T1000 (cell line): ENCODE measurements around the gene SLC39A13.

Experiments
- DNase-seq: peaks from one replicate; lab custom pipeline; 2025; ENCODE audit warnings: mixed read lengths; lab: John Stamatoyannopoulos, UW

The SLC39A13 gene

GRCh38 chr11:47384498-47384897 is 23.9 kb upstream of the SLC39A13 start:
- no peak for DNase-seq

DNA sequence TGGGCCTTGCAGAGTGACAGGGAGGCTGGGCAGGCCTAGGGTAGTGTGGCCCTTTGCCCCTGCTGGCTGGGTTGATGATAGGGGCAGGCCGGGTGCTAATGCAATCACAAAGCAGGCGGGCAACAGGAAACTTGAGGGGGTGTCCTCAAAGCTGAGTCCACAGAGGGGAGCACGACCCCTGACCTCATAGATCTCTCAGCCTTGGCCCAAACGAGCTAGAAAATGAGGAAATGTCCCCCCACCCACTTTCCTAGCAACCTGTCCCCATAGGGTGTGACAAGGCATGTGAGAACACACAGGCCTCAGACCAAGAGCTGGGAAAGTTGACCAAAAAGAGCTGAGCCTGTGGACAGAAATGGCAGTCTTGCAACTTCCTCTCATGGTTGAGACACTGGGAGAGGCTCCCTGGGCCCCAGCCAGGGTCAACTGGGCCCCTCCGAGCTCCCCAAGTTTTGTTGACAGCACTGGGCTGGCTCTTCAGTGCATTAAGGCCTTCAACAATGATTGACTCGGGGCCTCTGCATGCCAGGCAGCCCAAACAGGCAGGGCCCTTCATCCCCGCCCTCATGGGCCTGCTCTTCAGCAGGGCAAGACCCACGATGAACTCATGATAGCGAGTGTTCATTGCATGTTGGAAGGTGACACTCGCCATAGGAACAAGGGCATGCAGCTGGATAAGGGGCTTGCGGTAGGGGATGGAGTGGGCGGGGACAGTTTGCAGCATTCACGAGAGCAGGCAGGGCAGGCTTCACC is 20.3 kb upstream of the SLC39A13 start:
- no peak for DNase-seq

GRCh38 chr11:47388697-47389576 is 19.5 kb upstream of the SLC39A13 start:
- DNase-seq = no peak

- no peak for DNase-seq
Observed at GRCh38 chr11:47389577-47390421, 18.6 kb upstream of the SLC39A13 start.

GRCh38 chr11:47390422-47390760 is 18.0 kb upstream of the SLC39A13 start:
- DNase-seq = no peak

GRCh38 chr11:47391077-47391583 is 17.3 kb upstream of the SLC39A13 start:
- DNase-seq = no peak

GRCh38 chr11:47391711-47392432 is 16.5 kb upstream of the SLC39A13 start:
- no peak for DNase-seq

- no peak for DNase-seq
Observed at GRCh38 chr11:47392546-47393162, 15.7 kb upstream of the SLC39A13 start.

DNA sequence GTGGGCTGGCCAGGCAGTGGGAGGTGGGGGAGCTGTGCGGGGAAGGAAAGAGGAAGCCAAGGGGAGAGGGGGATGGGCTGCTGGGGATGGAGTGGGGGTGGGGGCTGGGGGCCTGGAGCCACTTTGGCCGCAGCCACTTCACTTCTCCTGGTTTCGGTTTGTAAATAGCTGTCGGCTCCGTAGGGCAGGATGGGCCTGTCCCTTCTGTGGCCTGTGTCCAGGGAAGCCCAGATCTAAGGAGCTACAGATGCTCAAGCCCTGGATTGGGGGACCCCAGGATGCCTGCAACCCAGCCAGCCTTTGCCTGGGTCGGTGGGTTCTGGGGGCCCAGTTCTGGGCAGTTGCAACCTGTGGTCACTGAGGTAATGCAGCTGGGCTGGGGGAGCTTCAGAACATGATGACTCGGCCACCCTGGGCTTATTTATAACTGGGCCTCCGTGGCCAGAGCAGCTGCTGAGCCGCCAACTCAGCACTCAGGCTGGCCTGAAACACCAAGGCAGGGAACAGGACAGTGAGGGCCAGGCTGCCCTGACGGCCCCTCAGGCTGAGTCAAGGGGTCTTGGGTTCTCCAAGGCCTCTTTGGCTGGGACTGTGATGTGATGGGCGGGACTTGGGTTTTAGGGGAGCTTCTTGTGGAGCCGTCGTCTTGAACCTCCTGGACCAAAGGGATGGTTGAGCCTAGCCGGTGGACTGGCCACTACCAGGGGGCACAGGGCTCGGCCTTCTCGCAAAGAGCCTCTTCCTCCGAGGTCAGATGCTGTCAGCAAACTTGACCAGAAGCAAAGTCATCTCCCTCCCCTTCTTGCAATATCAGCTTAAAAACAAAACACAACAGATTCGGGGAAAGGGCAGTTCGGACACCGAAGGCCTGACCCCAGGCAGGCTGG is 15.0 kb upstream of the SLC39A13 start:
- DNase-seq = no peak

DNA sequence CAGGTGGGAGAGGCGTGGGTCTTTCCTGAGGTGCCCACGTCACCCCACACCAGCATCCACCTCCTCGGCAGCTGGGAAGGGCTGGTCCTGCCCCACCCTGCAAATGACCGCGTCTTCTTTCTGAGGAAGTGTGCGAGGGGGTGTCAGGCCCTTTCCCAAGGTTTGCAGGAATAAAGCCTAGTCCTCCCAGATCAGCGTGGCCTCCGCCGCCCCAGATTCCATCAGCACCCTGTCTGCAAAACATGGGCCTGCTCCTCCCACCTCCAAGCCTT is 14.4 kb upstream of the SLC39A13 start:
- DNase-seq = no peak

GRCh38 chr11:47394322-47395222 is 13.8 kb upstream of the SLC39A13 start:
- no peak for DNase-seq

GRCh38 chr11:47395223-47396048 is 13.0 kb upstream of the SLC39A13 start:
- no peak for DNase-seq

DNA sequence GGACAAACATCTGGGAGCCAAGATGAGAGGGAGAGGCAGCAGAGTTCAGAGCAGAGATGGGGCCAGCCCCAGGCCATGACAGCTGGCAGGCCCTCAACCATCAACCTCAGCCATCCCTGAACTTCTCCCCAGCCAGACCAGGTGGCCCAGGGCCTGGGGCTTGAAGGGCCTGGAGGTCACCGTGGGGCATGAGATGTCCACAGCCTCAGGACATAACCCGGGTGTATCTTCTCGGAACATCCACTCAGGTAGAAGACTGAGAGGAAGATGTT is 12.4 kb upstream of the SLC39A13 start:
- DNase-seq = no peak

GRCh38 chr11:47398011-47398410 is 10.4 kb upstream of the SLC39A13 start:
- no peak for DNase-seq

DNA sequence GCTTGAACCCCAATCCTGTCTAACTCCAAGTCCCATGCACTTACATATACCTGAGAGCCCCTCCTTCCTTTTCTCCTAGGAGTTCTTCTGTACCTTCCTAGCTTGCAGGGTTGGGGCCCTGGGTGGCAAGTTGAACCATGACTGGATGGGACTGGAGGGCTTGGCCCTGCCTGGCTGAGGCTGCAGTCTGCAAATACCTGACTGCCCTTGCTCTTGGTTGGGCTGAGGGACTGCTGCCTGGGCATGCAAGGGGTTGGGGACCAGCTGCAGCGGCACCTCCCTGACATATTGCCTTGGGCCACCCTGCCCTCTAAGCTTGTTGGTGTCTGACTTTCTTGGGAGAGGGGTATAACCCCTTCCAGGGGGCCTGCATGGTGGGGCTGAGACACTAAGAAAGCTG is 9.8 kb upstream of the SLC39A13 start:
- no peak for DNase-seq

DNA sequence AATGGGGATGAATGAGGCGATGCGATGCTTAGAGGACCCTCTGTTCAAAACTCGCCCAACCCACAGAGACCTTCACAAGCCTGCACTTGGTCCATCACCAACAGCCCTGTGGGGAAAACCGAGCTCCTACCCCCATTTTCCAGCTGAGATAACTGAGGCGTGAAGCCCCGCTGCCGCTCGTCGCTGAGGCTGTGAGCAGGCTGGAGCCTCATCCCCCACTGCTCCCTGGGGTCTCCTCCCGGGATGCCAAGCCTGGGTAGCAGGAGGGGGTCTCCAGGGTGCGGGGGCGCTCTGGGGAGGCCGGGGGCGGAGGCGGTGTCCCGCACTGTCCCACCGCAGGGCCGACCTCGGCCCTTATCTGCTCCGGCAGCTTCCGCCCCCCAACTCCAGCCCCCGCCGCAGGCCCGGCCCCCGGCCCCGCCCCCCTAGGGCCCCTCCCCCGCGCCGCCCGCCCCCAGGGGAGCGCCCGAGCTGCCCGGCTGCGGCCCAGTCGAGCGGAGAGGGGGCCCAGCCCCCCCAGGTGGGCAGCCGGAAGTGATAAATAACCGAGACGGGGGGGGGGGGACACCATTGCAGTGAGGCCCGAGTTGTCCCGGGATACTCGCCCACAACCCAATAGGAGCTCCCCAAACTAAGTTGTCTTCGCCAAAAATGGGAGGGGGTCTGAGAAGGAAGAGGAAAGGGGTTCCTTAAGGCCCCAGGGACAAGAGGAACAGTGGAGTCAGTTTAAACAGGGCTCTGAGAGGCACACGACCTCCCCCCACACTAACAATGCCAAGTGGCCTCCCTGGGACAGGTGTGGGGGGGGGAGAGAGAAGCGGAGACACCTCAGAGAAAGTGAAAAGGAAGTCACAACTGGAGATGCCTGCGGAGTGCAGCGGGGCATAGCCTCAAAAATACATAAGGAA is 8.3 kb upstream of the SLC39A13 start:
- DNase-seq = no peak

GRCh38 chr11:47400768-47401279 is 7.6 kb upstream of the SLC39A13 start:
- DNase-seq = no peak
